OCI-LY7 (cell line): Measurements from ENCODE around the gene SLC45A3. TPM values are rescaled to one million over a fixed set of nuclear protein-coding genes. Genes with fewer than 3 reads are reported as not detected.

Experiments used
- BruUV-seq: library from RNA; stranded (reverse); fragments of 400-500 nt; replicated peaks from 2 replicates; lab custom pipeline; 2021; lab: Mats Ljungman, UMichigan
- CTCF ChIA-PET: fragments of 300-600 bp; sonication (Branson Sonifier 250); formaldehyde crosslinking; loops from one replicate; lab custom pipeline; 2022; ENCODE audit warnings: antibody characterized with exemption; ENCODE audit not compliant: unreplicated experiment; lab: Charles Lee
- POLR2A ChIA-PET: fragments of 300-600 bp; sonication (Branson Sonifier 250); formaldehyde crosslinking; loops from one replicate; lab custom pipeline; 2022; ENCODE audit warnings: antibody characterized with exemption; lab: Charles Lee
- DNase-seq: peaks from one replicate; pipeline ENCODE4 v3.0.0-alpha.2; 2015; ENCODE audit warnings: low spot score
- H2AFZ ChIP-seq: fragments of 200-600 bp; sonication (generic), shearing (Covaris generic); 2 replicates; pipeline ENCODE4 v1.6.1; 2014; ENCODE audit warnings: mild to moderate bottlenecking, antibody characterized with exemption, low read length, moderate library complexity
- H3K27ac ChIP-seq: fragments of 200-600 bp; sonication (generic); 2 replicates; pipeline ENCODE4 v1.5.1; 2014; ENCODE audit warnings: mixed run types, low read depth, mild to moderate bottlenecking, moderate library complexity, low read length, inconsistent platforms; ENCODE audit not compliant: poor library complexity, severe bottlenecking
- H3K36me3 ChIP-seq: fragments of 200-600 bp; sonication (generic); 2 replicates; pipeline ENCODE4 v1.6.1; 2014; ENCODE audit warnings: mild to moderate bottlenecking, antibody characterized with exemption, low read length, moderate library complexity, mixed read lengths; ENCODE audit not compliant: insufficient read depth
- H3K4me1 ChIP-seq: fragments of 200-600 bp; sonication (generic); 2 replicates; pipeline ENCODE4 v1.5.1; 2014; ENCODE audit warnings: mild to moderate bottlenecking, low read length; ENCODE audit not compliant: insufficient read depth, poor library complexity, severe bottlenecking
- H3K4me2 ChIP-seq: fragments of 200-600 bp; sonication (generic); 2 replicates; pipeline ENCODE4 v1.6.1; 2014; ENCODE audit warnings: mild to moderate bottlenecking, low read length
- H3K4me3 ChIP-seq: fragments of 200-600 bp; sonication (generic); 2 replicates; pipeline ENCODE4 v1.5.1; 2014; ENCODE audit warnings: mild to moderate bottlenecking, low read depth, low read length; ENCODE audit not compliant: poor library complexity, severe bottlenecking
- H3K79me2 ChIP-seq: fragments of 200-600 bp; sonication (generic); 2 replicates; pipeline ENCODE4 v1.6.1; 2016; ENCODE audit warnings: low read depth, mild to moderate bottlenecking, low read length, moderate library complexity, mixed read lengths; ENCODE audit not compliant: insufficient read depth
- H3K9me2 ChIP-seq: fragments of 200-600 bp; sonication (generic); 2 replicates; pipeline ENCODE4 v1.6.1; 2016; ENCODE audit warnings: mild to moderate bottlenecking, low read length, mixed read lengths; ENCODE audit not compliant: insufficient read depth
- H3K9me3 ChIP-seq: fragments of 200-600 bp; sonication (generic); 2 replicates; pipeline ENCODE4 v1.6.1; 2014; ENCODE audit warnings: mild to moderate bottlenecking, mixed run types, low read length, mixed read lengths
- H4K20me1 ChIP-seq: fragments of 200-600 bp; sonication (generic); 2 replicates; pipeline ENCODE4 v1.6.1; 2014; ENCODE audit warnings: mild to moderate bottlenecking, antibody characterized with exemption, low read length, moderate library complexity, mixed read lengths; ENCODE audit not compliant: insufficient read depth
- EZH2phosphoT487 ChIP-seq: fragments of 200-600 bp; sonication (generic); IDR thresholded peaks from 2 replicates; pipeline ENCODE4 v1.6.1; 2018; ENCODE audit warnings: low read depth, borderline replicate concordance, mild to moderate bottlenecking, mixed run types, antibody characterized with exemption, low read length, moderate library complexity, mixed read lengths
- intact Hi-C: fragments of 100-400 bp; cut with micrococcal nuclease; formaldehyde crosslinking; loops from one replicate; pipeline ENCODE4 v1.10.0; 2022; ENCODE audit not compliant: unreplicated experiment
- total RNA-seq, 2 experiments: library from RNA; depleted of rRNA in 1 of 2; stranded (reverse); fragments of >200 nt in 1 of 2; shearing (Covaris generic) in 1 of 2; gene quantifications; 2 replicates each; pipeline ENCODE4 v1.2.3, GENCODE V29; 2014 to 2022
- TF ChIP-seq, protein P1 (sequence below): fragments of 200-600 bp; sonication (generic); conservative IDR thresholded peaks from 2 replicates; pipeline ENCODE4 v1.5.1; 2014; ENCODE audit warnings: mild to moderate bottlenecking, antibody characterized with exemption, low read length, moderate library complexity, mixed read lengths

The SLC45A3 gene
- total RNA-seq, 2 experiments from 2014 or later, result 2.4 to 5.3 TPM

DNA sequence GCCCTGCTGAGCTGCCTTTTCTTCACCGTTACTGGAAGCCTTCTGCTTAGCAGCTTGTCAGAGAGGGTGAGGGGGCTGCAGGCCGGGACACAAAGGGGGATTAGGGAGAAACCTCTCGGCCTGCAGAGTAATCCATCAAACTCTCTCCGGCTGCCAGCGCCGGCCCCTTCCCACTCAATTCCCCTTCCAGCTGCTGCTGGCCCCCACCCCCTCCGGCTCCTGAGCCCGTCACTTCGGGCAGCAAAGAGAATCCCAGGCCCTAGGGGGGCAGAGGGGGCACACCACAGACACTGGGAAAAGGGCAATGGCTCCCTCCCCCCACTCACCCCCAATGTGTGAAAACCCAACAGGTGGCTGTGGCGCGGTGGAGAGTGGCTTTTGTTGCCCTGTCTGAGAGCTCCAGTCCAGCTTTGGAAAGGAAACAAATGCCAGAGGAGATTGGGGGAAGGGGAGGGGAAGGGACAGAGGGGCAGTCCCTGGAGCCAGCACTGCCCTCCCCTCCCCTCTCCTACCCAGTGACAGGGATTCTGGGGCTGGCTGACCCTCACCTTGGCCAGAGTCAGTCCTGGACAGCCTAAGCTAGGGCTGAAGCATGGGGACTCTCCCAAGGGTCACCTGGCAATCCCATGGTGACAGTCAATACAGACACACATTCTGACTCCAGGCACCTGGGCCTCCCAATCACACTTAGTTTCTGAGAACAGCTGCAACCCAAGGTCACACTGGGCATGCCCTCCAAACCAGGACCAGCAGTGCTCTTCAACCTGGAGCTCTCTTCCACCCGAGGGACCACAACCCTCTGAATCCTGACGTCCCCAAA is 9.5 kb downstream of the SLC45A3 start:
- no peak for DNase-seq
- Histone ChIP-seq H3K79me2 (no peaks in the 10 kb centered on the region), H3K27ac (no peak overlapping the region), H3K9me2 (no peaks in the 10 kb centered on the region), H3K9me3 (no peaks in the 10 kb centered on the region), H3K4me1 (peaks cover 69% of the 10 kb centered on the region), H4K20me1 (no peaks in the 10 kb centered on the region), H3K36me3 (no peaks in the 10 kb centered on the region), H3K4me2 (peak overlapping the region; percentile 60), H2AFZ (peak overlapping the region; percentile 62; the same call in 1 of the 2 replicates), H3K4me3 (peak overlapping the region; percentile 55)
- no TSS peak for BruUV-seq
- POLR2A ChIA-PET, result interaction anchor here (0.8 to 5.1 kb wide), 5 partner anchors 10 to 78 kb away, joined by 3 to 31 read pairs (median 3); no protein-coding TSS in a partner anchor
- intact Hi-C loops, result no loop called here
- no peak for TF ChIP-seq EZH2phosphoT487
- TF ChIP-seq, protein P1, sequence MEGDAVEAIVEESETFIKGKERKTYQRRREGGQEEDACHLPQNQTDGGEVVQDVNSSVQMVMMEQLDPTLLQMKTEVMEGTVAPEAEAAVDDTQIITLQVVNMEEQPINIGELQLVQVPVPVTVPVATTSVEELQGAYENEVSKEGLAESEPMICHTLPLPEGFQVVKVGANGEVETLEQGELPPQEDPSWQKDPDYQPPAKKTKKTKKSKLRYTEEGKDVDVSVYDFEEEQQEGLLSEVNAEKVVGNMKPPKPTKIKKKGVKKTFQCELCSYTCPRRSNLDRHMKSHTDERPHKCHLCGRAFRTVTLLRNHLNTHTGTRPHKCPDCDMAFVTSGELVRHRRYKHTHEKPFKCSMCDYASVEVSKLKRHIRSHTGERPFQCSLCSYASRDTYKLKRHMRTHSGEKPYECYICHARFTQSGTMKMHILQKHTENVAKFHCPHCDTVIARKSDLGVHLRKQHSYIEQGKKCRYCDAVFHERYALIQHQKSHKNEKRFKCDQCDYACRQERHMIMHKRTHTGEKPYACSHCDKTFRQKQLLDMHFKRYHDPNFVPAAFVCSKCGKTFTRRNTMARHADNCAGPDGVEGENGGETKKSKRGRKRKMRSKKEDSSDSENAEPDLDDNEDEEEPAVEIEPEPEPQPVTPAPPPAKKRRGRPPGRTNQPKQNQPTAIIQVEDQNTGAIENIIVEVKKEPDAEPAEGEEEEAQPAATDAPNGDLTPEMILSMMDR, result no peak
- CTCF ChIA-PET, result interaction anchor here (0.6 to 1.0 kb wide), 4 partner anchors 33 to 391 kb away, joined by 3 to 7 read pairs (median 3); no protein-coding TSS in a partner anchor

DNA sequence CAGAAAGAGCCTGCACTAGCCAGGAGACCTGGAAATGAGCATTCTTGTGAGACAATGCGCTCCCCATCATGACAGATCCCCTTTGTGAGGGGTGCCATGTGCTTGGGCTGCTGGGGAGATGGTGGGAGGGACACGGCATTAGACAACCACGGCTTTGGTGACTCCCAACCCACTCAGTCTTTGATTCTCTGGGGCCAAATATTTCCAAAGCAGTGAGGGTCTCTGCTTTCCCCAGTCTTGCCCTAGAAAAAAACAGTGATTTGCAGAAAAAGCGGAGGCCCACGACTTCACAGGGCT is 10.2 kb downstream of the SLC45A3 start:
- H4K20me1 ChIP-seq, result no peaks in the 10 kb centered on the region
- H3K4me3 ChIP-seq, result peak overlapping the region; percentile 55
- intact Hi-C loops, result no loop called here
- POLR2A ChIA-PET, result interaction anchor here (1.0 to 5.1 kb wide), 5 partner anchors 8 to 77 kb away, joined by 3 to 31 read pairs (median 6); no protein-coding TSS in a partner anchor
- H2AFZ ChIP-seq, result peak overlapping the region; percentile 62; the same call in 1 of the 2 replicates
- peak overlapping the region; percentile 60 for H3K4me2 ChIP-seq
- no peak for TF ChIP-seq EZH2phosphoT487
- TF ChIP-seq, protein P1, result no peak
- H3K36me3 ChIP-seq, result no peaks in the 10 kb centered on the region
- no peaks in the 10 kb centered on the region for H3K79me2 ChIP-seq
- CTCF ChIA-PET, result interaction anchor here (1.0 kb wide), 1 partner anchor 75 kb away, joined by 3 read pairs; no protein-coding TSS in a partner anchor
- no TSS peak for BruUV-seq
- H3K4me1 ChIP-seq, result peaks cover 76% of the 10 kb centered on the region
- no peak overlapping the region for H3K27ac ChIP-seq
- no peaks in the 10 kb centered on the region for H3K9me3 ChIP-seq
- no peak for DNase-seq
- no peaks in the 10 kb centered on the region for H3K9me2 ChIP-seq
